IPS DF 4.7 (cell line): ENCODE data around the gene CELSR1.

Source experiments
- DNase-seq: peaks from one replicate; pipeline ENCODE4 v3.0.0-alpha.2; 2013; ENCODE audit warnings: low spot score; ENCODE audit errors: extremely low read depth

Gene CELSR1

DNA sequence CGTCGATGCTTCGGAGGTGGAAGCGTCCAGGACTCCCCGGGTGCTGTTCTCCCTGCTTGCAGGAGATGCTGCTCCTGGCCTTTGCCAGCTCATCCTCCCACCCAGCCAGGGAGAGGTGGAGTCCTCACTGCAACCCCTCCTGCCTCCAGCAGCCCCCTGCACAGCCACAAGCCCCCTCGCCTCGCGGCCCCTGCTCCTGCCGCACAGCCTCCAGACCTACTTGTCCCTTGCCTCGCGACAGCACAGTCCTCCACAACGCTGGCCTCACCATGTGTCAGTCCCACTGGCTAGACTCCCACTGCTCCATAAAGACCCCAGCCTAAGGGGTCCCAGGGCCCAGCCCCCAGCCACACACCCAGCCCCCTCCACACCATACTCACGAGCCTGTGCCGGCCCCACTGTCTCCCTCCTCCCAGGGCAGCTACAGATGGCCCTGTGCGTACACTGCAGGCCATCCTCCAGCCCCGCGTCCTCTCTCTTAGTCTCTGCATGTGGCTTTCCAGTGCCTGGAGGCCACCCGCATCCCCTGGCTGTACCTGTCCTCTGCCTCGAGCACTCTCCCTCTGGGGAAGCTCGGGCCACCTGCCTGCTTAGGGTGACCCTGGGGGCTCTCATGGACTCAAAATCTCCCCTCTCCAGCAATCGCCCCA lies 91.5 kb downstream of the CELSR1 start:
- no peak for DNase-seq

DNA sequence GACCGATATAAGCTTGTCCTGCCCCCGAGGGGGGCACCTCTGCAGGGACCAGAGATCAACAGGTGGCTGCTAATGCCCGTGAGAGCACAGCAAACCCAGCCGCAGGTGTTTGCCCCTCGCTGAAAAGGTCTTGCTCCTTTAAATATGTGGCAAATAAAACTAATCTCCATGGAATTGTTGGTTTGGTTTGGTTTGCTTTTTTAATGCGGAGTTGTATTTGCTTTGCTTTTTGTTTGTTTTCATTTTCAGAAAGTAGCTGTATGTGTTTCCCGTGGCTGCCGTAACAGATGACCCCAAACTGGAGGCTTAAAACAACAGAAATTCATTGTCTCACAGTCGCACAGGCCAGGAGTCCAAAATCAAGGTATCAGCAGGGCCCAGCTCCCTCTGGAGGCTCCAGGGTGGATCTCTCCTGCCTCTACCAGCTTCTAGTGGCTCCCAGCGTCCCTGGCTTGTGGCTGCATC lies 93.0 kb downstream of the CELSR1 start:
- no peak for DNase-seq

DNA sequence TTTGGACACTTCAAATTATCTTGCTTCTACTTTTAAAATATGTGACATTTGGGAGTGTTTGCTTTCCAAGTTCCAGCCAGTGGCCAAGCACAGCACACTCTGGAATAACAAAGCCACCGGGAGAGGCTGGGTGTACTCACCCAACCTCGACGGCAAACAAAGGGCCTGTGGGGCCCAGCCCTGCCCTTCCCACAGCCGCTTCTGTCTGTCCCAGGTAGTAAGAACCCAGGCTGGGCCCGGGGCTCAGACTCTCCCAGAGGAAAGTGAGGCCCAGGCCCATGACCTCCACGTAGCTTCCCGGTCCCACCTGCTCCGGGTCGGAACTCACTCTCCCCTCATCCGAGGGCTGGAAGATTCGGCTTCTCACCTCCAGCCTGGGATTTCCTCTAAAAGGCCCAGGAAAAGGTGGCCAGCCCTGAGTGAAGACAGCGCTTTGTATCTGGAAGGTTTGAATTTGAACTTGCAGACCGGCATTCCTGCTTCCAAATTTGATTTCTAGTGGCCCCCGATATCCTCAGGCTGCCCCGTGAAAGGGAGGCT lies 93.5 kb downstream of the CELSR1 start:
- no peak for DNase-seq

DNA sequence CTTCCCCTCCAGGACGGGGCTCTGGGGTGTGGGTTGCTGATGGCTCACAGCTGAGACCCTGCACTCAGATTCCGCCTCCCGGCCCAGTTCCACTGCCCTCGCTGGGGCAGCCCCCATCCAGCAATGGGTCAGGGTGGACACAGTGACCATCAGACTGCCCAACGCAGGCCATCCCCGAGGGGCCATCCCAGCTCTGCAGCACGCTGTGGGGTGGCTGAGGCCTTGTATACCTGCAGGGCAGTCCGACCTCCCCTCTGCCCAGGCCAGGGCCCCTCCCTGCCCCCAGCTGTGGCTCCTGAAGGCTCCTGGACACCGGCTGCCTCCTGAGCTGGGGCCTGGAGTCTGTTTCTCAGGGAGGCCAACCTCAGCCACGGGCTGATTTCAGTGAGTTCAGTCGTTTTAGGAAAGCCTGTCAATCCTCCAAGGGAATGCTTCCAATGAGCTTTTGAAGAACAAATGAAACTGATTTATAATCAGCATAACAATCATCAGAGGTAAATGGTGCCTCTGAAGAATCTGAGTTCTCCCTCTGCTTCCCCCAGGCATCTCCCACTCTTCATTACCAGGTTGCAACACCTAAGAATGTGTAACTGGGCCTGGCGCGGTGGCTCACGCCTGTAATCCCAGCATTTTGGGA lies 95.1 kb downstream of the CELSR1 start:
- no peak for DNase-seq

DNA sequence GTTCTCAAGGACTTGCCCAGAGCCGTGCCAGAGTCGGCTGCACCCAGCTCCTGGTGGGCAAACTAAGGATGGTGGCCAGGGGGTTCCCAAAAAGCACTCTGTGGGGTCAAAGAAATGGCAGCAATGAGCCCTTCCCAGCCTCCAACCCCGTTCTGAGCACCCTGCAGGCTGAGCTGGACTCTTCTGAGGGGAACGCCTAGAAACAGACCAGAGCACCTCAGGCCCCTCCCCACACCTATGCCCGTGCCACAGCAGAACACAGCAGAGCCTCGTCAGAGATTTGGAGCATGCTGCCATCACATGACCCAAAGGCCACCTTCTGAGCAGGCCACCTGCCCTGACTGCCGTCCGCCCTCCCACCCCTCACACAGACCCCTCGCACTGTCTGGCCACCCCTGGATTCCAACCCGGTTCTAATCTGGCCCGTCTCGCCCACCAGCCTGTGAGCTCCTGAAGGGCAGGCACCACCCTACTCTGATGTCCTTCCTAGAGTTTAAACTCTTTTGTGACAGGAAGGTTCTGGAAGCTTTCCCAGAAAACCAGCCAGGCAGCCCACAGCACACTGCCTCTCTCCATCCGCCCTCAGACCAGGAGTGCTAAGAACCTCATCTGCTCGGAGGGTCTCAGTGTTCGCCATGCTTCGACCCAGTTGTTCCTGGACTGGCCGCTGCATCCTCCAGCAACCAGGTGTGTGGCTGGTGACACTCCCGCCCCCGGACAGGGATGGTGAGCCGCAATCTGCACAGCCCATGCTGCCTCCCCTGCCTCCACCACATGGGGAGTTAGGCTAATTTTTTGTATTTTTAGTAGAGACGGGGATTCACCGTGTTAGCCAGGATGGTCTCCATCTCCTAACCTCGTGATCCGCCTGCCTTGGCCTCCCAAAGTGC lies 97.6 kb downstream of the CELSR1 start:
- DNase-seq = no peak

DNA sequence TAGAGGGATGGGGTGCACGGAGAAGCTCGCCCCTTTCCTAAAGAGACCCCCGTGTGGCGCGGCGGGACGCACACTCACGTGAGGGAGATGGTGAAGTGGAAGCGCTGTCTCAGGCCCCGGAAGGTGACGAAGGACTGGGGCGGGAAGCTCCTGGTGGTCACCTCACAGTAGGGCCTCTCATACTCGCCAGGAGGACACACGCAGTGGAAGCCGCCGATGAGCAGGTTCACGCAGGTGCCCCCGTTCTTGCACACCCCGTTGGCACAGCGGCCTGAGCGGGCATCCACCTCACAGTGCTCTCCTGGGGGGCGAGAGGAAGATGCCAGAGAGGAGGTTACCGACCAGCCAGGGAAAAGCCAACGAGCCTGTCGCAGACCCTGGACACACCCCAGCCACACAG lies 98.3 kb downstream of the CELSR1 start:
- DNase-seq = no peak

DNA sequence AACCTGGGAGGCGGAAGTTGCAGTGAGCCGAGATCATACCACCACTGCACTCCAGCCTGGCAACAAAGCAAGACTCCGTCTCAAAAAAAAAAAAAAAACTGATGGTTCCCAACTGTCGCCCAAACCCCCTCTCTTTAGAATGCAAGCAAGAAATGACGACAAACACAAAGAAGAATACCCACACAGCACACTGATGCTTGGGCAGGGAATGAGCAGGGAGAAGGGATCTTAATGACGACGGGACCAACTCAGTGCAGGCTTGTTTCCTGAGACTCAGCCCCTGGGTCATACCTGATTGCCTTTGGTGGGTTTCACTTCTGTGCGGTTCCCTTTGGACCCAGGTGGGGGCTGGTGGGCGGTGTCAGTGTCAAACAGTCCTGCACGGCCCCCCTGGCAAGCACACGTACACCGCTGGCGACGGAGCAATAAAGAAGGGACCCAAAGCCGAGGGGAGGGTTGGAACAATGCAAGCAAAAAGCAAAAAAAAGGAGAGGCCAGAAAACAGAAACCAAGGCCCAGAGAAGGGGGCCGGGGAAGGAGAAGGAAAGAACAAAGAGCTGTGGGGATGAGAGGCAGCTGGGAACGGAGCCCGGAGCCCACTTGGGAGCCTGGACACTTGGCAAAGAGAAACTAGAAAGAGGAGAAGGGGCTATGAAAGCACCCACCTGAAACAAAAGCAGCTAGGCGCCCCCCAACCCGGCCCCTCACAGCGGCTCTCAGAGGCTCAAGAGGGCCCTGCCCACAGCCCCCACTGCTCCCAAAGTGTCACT lies 99.6 kb downstream of the CELSR1 start:
- no peak for DNase-seq

DNA sequence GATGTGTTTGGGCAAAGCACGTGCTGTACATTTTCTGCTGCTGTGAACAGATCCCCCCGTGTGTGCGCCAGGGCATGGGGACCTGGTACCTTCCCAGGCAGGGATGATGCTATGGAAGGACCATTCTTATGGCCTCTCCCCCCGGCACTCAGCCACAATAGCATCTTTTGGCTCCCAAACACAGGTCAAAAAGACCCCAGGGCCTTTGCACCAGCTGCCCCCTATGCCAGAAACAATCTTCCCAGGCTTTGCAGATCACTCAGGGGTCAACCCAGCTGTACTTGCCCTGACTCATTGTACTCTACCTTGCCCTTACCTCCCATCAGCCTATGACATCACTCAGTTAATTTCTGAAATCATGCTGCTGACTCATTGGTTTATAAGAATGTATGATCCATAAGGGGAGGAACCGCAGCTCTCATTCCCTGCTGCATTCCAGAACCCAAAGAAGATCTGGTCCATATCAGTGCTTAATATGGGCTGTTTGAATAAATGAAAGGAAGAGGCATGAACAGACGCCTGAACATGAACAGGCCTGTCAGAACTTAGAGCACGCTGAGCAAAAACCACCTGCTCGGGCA lies 100.7 kb downstream of the CELSR1 start:
- DNase-seq = no peak

DNA sequence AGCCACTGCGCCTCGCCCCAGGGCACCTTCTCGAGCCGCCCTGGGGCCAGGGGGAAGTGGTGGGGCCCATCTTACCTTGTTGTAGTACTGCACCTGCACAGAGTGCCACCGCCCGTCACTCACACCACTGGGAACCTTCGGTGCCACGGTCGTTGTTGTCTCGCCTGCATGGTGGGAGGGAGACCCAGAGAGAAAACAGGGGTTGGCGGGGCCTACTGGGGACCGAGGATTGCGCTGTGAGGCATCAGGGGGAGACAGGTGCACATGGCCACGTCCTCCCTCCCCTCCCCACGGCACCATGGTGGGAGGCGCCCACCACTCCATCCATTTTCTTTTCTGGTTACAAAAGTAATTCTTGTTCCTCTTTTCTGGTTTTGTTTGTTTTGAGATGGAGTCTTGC lies 104.1 kb downstream of the CELSR1 start:
- no peak for DNase-seq

DNA sequence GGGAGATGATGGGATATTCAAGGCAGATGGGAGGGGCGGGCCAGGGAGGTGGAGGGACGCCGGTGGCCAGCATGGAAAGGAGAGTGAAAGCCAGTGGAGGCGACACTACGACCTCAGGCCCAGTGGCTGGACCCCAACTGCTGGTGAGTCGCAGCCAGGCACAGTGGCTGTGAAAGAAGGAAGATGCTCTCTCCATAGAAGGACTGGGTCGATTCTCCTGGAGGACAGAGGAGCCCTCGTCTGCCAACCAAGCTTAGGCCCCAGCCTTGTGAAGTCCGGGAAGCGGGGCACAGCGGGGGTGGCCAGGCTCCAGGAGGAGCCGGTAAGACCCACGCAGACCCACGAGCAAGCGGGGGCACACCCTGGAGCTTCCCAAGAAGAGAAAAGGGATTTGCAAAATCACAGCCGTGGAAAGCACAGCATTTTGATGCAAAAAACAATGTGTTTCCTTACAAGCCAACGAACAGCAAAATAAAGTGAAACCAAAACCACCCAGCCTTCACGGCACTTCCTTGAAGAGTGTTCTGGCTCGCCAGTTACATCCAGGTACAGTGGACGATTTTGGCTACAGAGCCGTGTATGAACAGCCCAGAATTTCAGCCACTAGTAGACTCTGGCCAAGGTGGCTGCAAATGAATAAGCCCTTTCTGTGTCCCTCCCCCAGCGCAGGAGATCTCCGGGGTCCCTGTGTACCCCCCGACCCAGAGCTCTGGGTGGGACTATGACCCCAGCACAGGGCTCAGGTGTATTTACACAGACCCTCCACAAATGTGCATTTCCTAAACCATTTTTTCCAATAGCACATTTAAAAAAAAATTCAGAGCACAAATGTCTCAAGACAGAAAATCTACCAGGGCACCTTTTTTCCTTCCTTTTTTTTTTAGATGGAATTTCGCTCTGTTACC lies 105.0 kb downstream of the CELSR1 start:
- no peak for DNase-seq

DNA sequence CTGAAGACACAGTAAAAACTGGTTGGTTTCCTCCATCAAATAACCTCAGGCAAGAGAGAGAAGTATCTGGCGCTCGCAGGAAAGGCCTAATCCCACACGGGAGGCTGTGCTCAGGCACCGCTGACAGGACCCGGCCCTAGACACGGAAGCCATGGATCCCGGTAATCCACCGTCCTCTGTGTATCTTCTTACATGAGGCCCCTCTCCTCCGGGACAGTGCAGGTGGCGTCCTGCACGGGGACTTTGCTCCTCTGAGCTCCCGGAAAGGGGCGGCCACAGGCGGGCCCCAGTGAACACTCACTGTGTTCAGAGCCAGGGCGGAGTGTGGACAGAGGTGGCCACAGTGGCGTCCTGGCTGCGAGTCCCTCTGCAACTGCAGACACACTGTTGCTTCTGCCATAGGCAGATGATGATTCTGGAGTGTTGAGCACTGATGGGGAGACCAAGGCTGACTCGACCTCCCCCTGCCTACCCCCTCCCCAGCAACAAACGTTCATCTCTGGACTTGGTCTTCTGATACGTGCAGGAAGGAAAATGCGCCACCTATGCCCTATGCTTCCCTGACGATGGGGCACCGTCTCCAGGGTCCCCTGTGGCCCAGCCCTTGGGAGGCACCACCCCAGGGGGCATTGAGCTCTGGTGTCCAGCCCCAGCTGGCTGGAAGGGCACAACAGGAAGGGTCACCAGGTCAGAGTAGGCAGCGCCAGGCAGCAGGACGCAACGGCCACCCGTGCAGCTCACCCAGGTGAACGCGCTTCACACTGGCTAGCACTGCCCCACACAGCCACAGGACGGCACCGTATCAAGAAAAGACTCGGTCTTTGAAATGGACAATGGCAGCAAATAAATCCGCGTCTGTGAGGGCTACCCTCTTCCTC lies 106.2 kb downstream of the CELSR1 start:
- DNase-seq = no peak

DNA sequence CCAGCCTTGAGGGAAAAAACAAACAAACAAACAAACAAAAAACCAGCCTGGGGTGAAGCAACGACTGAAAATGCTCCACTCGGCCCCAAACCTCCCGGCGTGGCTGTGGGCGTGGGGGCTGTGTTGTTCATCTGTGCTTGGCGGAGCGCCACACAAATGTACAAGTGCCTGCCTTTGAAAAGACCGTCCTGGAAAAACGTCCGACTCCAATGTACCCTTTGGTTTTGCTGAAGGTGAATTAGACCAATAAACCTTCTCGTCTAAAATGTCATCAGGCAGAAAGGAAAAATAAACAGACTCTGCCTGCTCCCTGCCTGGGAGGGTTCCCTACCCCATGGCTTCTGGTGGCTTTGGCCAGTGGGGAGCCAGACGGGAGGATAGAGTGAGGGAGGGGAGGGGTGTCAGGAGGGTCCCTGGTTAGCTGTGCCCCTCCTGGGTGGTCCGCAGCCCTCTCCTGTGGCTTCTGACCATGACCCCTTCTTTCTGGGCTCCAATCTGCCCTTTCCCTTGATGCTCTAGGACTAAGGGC lies 108.0 kb downstream of the CELSR1 start:
- no peak for DNase-seq

DNA sequence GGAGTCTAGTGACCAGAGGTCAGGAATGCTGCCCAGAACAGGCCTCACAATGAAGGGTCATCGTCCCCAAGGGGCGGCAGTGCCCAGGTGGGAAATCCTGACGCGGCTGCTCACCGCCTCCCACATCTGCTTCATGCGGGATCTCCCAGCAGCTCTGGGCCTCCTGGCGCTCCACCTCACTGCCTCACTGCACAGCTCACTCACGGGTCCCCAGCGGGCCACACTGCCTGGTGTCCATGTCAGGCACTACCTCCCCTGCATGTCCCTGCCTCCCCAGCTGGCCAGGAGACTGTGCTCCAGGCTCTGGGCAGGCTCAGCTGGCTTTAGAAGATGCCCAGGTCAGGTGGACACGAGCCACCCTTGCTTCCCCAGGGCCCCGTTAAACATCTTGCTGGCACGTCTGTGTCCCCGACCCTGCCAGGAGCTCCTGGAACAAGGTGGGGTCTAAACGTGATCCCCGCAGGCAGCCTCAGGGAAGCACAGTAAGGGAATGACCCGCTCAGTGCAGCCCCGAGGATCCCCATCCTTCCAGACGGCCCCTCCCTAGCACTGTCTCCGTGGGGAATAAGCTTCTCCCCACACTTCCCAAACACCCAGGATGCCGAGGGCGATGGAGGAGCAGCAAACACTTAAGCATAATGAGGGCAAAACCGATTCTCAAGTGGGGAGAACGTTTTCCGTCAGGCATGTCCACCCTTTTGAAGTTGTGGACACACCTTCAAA lies 108.7 kb downstream of the CELSR1 start:
- DNase-seq = no peak

DNA sequence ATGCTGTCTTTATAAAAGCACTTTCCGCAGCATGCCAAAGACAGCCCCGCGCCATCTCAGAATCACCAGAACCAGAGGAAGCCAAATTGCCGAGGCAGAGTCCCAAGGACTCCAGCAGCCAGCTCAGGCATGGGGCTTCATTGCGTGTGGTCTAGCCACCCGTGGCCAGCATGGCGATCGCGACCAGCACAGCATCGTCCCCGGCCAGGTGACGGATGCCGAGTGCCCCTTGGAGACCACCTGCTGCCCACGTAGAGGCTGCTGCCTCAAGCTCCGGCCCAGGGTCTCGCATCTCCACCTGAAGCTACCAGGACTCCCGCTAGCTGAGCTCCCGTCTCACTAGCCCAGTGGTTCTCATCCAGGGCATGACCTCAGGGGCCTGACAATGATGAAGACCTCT lies 109.2 kb downstream of the CELSR1 start:
- no peak for DNase-seq

DNA sequence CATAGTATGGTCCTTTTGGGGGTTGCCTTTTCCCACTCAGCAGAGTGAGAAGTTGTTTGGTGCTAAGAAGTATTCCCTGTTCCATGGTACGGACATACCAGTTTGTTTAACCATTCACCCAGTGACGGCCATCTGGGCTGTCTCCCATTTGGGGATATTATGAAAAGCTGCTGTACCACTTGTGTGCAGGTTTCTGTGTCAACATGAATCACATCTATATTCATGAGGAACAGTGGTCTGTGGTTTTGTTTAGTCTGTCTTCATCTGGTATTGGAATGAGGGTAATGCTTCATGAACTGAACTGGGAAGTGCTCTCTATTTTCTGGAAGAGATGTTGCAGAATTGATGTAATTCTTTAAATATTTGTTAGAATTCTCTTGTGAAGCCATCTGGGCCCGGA lies 112.4 kb downstream of the CELSR1 start:
- no peak for DNase-seq

DNA sequence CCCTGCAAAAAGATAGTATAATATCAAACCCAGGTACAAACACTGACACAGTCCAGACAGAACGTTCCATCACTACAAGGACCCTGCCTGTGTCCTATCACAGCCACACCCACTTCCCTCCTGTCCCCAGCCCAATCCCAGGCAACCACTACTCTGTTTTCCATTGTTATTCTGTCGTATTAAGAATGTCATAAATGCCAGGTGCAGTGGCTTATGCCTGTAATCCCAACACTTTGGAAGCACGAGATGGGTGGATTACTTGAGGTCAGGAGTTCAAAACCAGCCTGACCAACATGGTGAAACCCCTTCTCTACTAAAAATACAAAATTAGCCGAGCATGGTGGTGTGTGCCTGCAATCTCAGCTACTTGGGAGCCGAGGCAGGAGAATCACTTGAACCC lies 112.9 kb downstream of the CELSR1 start:
- no peak for DNase-seq

DNA sequence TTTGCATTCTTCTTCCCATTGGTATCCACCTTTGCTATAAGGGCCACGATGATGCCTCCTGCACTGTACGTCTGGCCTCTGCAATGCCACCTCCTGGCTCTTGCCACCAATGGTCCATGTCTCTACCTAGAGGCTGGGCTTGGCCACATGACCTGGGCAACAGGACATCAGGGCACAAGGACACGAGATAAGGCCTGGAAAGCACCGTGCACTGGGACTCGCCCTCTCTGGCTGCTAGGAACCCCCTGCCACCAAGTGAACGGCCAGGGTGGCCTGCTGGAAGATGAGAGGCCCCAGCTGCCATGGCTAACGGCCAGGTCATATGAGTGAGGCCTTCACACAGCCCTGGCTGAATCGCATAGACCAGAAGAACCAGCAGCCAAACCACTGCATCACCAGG lies 114.5 kb downstream of the CELSR1 start:
- no peak for DNase-seq

DNA sequence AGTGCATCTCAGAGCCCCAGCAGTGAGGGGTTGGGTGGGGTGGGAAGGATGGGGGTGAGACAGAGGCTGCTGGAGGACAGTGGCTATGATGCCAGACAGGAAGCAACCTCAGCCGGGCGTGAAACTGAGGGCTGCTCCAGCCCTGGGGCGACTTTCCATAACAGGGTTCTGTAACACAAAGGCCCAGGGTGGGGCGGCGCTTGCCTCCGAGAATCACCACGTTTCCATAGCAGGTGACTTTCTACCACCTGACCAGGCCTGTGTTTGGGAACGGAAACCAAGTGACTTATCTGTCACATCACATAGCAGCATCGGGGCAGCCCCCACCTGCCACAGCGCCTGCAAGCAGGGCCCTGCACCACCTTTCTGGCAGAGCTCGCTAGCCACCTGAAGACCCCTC lies 116.2 kb downstream of the CELSR1 start:
- DNase-seq = no peak
